ENCODE data around the gene PDPN.

DNA sequence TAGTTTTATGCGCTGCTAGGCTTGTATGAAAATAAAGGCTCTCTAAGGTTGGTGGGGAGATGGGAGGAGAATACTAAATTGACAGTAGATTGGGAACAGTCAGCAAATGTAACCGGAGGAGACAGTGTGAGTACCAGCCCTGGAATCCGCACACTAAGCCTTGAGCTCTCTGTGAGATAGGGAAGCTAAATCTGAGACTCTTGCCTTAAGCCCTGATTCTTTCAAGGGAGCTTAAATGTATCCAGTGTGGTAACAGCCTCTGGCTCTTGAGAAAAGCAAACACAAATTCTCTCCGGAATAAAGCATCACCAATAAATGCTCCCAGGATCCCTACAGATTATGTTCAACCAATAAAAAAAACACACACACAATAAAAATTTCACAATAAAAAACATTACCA, 33.0 kb upstream of the PDPN start:
- TF ChIP-seq POLR2AphosphoS5 (IDR thresholded peaks at IDR 0.05; ENCODE audit: low read depth, low read length) = no peak
- TF ChIP-seq TAF1 (IDR thresholded peaks at IDR 0.05; ENCODE audit: borderline replicate concordance, insufficient read depth, low read length) = no peak
- TF ChIP-seq, protein P1, sequence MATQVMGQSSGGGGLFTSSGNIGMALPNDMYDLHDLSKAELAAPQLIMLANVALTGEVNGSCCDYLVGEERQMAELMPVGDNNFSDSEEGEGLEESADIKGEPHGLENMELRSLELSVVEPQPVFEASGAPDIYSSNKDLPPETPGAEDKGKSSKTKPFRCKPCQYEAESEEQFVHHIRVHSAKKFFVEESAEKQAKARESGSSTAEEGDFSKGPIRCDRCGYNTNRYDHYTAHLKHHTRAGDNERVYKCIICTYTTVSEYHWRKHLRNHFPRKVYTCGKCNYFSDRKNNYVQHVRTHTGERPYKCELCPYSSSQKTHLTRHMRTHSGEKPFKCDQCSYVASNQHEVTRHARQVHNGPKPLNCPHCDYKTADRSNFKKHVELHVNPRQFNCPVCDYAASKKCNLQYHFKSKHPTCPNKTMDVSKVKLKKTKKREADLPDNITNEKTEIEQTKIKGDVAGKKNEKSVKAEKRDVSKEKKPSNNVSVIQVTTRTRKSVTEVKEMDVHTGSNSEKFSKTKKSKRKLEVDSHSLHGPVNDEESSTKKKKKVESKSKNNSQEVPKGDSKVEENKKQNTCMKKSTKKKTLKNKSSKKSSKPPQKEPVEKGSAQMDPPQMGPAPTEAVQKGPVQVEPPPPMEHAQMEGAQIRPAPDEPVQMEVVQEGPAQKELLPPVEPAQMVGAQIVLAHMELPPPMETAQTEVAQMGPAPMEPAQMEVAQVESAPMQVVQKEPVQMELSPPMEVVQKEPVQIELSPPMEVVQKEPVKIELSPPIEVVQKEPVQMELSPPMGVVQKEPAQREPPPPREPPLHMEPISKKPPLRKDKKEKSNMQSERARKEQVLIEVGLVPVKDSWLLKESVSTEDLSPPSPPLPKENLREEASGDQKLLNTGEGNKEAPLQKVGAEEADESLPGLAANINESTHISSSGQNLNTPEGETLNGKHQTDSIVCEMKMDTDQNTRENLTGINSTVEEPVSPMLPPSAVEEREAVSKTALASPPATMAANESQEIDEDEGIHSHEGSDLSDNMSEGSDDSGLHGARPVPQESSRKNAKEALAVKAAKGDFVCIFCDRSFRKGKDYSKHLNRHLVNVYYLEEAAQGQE (IDR thresholded peaks at IDR 0.05; ENCODE audit: insufficient read depth in 1 of 2, low read depth in 2 of 2, low read length in 2 of 2) = no peak
